PC-9 (cell line): Measurements from ENCODE around the gene KLF12. TPM values are rescaled to one million over a fixed set of nuclear protein-coding genes. Genes with fewer than 3 reads are reported as not detected.

Source experiments
- BruUV-seq: library from RNA; stranded (reverse); fragments of 400-500 nt; replicated peaks from 2 replicates; lab custom pipeline; 2021; lab: Mats Ljungman, UMichigan
- CTCF ChIA-PET: fragments of 300-600 bp; sonication (Branson Sonifier 250); formaldehyde crosslinking; loops from one replicate; lab custom pipeline; 2022; ENCODE audit warnings: antibody characterized with exemption; lab: Charles Lee
- POLR2A ChIA-PET: fragments of 300-600 bp; sonication (Branson Sonifier 250); formaldehyde crosslinking; loops from one replicate; lab custom pipeline; 2022; ENCODE audit warnings: antibody characterized with exemption; ENCODE audit not compliant: unreplicated experiment; lab: Charles Lee
- DNase-seq, 2 experiments: peaks; one replicate each; pipeline versions ENCODE4 v3.0.0 to v3.0.0-alpha.2; 2015 to 2022; ENCODE audit warnings: mixed read lengths in 1 of 2
- H2AFZ ChIP-seq: fragments of 200-600 bp; sonication (generic); 2 replicates; pipeline ENCODE4 v1.8.1; 2017; ENCODE audit warnings: antibody characterized with exemption
- H3F3A ChIP-seq: fragments of 200-600 bp; sonication (generic); 2 replicates; pipeline ENCODE4 v1.8.1; 2017; ENCODE audit warnings: antibody characterized with exemption, mild to moderate bottlenecking, low read depth; ENCODE audit not compliant: insufficient read depth
- H3K27ac ChIP-seq: fragments of 200-600 bp; sonication (generic); 2 replicates; pipeline ENCODE4 v1.6.1; 2016; ENCODE audit warnings: mixed run types
- H3K27me3 ChIP-seq: fragments of 200-600 bp; sonication (generic); 2 replicates; pipeline ENCODE4 v1.6.1; 2016; ENCODE audit warnings: low read depth, mixed run types; ENCODE audit not compliant: insufficient read depth
- H3K36me3 ChIP-seq: fragments of 200-600 bp; sonication (generic); 2 replicates; pipeline ENCODE4 v1.6.1; 2016; ENCODE audit warnings: low read depth, mixed run types
- H3K4me1 ChIP-seq: fragments of 200-600 bp; sonication (generic); replicated peaks from 2 replicates; pipeline ENCODE4 v1.6.1; 2016; ENCODE audit warnings: mixed run types; ENCODE audit not compliant: insufficient read depth
- H3K4me2 ChIP-seq: fragments of 200-600 bp; sonication (generic); 2 replicates; pipeline ENCODE4 v1.6.1; 2017; ENCODE audit warnings: mixed run types
- H3K4me3 ChIP-seq: fragments of 200-600 bp; sonication (generic); 2 replicates; pipeline ENCODE4 v1.6.1; 2016; ENCODE audit warnings: mixed run types
- H3K79me2 ChIP-seq: fragments of 200-600 bp; sonication (generic); 2 replicates; pipeline ENCODE4 v1.6.1; 2017; ENCODE audit warnings: low read depth, mixed run types
- H3K9me2 ChIP-seq: fragments of 200-600 bp; sonication (generic); 2 replicates; pipeline ENCODE4 v1.8.1; 2017; ENCODE audit warnings: mild to moderate bottlenecking; ENCODE audit not compliant: insufficient read depth
- H3K9me3 ChIP-seq: fragments of 200-600 bp; sonication (generic); 2 replicates; pipeline ENCODE4 v1.8.1; 2016; ENCODE audit warnings: low read depth; ENCODE audit not compliant: insufficient read depth
- H4K20me1 ChIP-seq: fragments of 200-600 bp; sonication (generic); 2 replicates; pipeline ENCODE4 v1.8.1; 2017; ENCODE audit not compliant: insufficient read depth
- CTCF ChIP-seq: fragments of 200-600 bp; sonication (generic); conservative IDR thresholded peaks from 2 replicates; pipeline ENCODE4 v1.6.1; 2017; ENCODE audit warnings: mixed run types, antibody characterized with exemption, mild to moderate bottlenecking, moderate library complexity
- EZH2 ChIP-seq: fragments of 200-600 bp; sonication (generic); IDR thresholded peaks from 2 replicates; pipeline ENCODE4 v1.8.0; 2017; ENCODE audit warnings: antibody characterized with exemption, low read depth
- intact Hi-C: fragments of 100-400 bp; cut with micrococcal nuclease; formaldehyde crosslinking; loops from one replicate; pipeline ENCODE4 v1.10.0; 2022; ENCODE audit not compliant: unreplicated experiment
- total RNA-seq: library from RNA; stranded (reverse); gene quantifications from 2 replicates; pipeline ENCODE4 v1.2.3, GENCODE V29; 2021

The KLF12 gene
- total RNA-seq, 1 experiment from 2014 or later, result 10.3 TPM

GRCh38 chr13:74117207-74117705 lies 16.9 kb downstream of the KLF12 start:
- intact Hi-C loops, result no loop called here
- no peaks in the 10 kb centered on the region for H3K36me3 ChIP-seq

GRCh38 chr13:74115133-74115532 lies 19.1 kb downstream of the KLF12 start:
- Histone ChIP-seq H3K4me3 (no peak overlapping the region), H3K9me2 (no peaks in the 10 kb centered on the region), H2AFZ (no peak overlapping the region), H4K20me1 (no peaks in the 10 kb centered on the region), H3K27me3 (no peaks in the 10 kb centered on the region), H3F3A (no peaks in the 10 kb centered on the region), H3K36me3 (no peaks in the 10 kb centered on the region), H3K4me1 (no peaks in the 10 kb centered on the region), H3K27ac (no peak overlapping the region), H3K4me2 (no peak overlapping the region), H3K79me2 (no peaks in the 10 kb centered on the region), H3K9me3 (no peaks in the 10 kb centered on the region)
- ChIA-PET POLR2A (no interaction called here), CTCF (no interaction called here)
- no peak for TF ChIP-seq CTCF
- no peak for TF ChIP-seq EZH2
- BruUV-seq, result no TSS peak
- intact Hi-C loops, result no loop called here
- DNase-seq, result no peak

More at GRCh38 chr13:74117207-74117705, 16.9 kb downstream of the KLF12 start:
- DNase-seq, result no peak
- no peak overlapping the region for H3K27ac ChIP-seq
- H3K4me3 ChIP-seq, result no peak overlapping the region
- H3K4me1 ChIP-seq, result no peaks in the 10 kb centered on the region
- TF ChIP-seq CTCF (no peak), EZH2 (no peak)
- H3K27me3 ChIP-seq, result no peaks in the 10 kb centered on the region
- no peaks in the 10 kb centered on the region for H3K9me2 ChIP-seq
- CTCF ChIA-PET, result no interaction called here
- H3K79me2 ChIP-seq, result no peaks in the 10 kb centered on the region
- BruUV-seq, result no TSS peak
- no peaks in the 10 kb centered on the region for H3F3A ChIP-seq
- H3K9me3 ChIP-seq, result no peaks in the 10 kb centered on the region
- H3K4me2 ChIP-seq, result no peak overlapping the region
- H2AFZ ChIP-seq, result no peak overlapping the region
- H4K20me1 ChIP-seq, result no peaks in the 10 kb centered on the region
- POLR2A ChIA-PET, result no interaction called here

DNA sequence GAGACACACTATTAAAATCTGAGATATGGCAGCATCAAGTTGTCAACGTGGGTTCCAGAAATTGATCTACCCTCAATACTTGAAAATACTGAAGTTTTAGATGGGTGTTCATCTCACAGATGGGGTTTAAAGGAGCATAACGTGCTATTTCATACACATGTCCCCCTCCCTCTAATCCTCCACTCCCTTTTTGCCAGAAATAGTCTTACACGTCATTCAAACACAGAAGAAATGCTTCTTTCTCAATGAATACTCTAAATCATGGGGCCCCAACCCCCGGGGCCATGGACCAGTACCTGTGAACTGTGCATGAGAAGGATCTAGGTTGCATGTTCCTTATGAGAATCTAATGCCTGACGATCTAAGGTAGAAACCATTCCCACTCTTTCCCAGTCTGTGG lies 19.6 kb downstream of the KLF12 start:
- intact Hi-C loops, result no loop called here
- Histone ChIP-seq H3K27me3 (no peaks in the 10 kb centered on the region), H3F3A (no peaks in the 10 kb centered on the region), H2AFZ (no peak overlapping the region), H3K9me3 (no peaks in the 10 kb centered on the region), H3K36me3 (no peaks in the 10 kb centered on the region), H3K27ac (no peak overlapping the region), H3K9me2 (no peaks in the 10 kb centered on the region), H4K20me1 (no peaks in the 10 kb centered on the region), H3K4me3 (no peak overlapping the region), H3K4me1 (no peaks in the 10 kb centered on the region), H3K79me2 (no peaks in the 10 kb centered on the region), H3K4me2 (no peak overlapping the region)
- CTCF ChIA-PET, result no interaction called here
- DNase-seq, result no peak
- TF ChIP-seq CTCF (no peak), EZH2 (no peak)
- BruUV-seq, result no TSS peak
- POLR2A ChIA-PET, result no interaction called here
